ENCODE data around the gene SH3BP1. TPM values are rescaled to one million over a fixed set of nuclear protein-coding genes. Genes with fewer than 3 reads are reported as not detected.
A peak's percentile ranks its signal among the peaks of the same experiment; 100 is the strongest.
"Not testable (repeated sequence)": the region's sequence is repeated elsewhere in the genome, so short reads cannot be mapped to it uniquely, and the experiment has no call there.

SH3BP1 gene
- polyA plus RNA-seq, 4 donors: 20.8 to 46.0 (median 28.5) TPM

- H3K27me3 ChIP-seq (ENCODE audit: control insufficient read depth in 3 of 3, insufficient read depth in 3 of 3, low read length in 3 of 3): no peaks in the 10 kb centered on the region
- H3K9me3 ChIP-seq (ENCODE audit: control insufficient read depth in 2 of 2, insufficient read depth in 1 of 2, low read depth in 1 of 2, low read length in 1 of 2): no peaks in the 10 kb centered on the region
- DNase-seq (no peak), FAIRE-seq (no peak)
- WGBS, 3 donors: 72 to 79% (median 72%) methylated on average over 10 to 17 of the region's 17 CpGs
- H3K27ac ChIP-seq (ENCODE audit: low read depth in 1 of 3, low read length in 2 of 3): peak overlapping the region; percentile 14 to 70 (median 56)
- H3K4me1 ChIP-seq (ENCODE audit: control insufficient read depth in 3 of 3, insufficient read depth in 2 of 3, low read depth in 1 of 3, low read length in 2 of 3): peaks cover 2 to 33% (median 7%) of the 10 kb centered on the region in 3 donors
- H3K4me3 ChIP-seq (ENCODE audit: low read depth in 1 of 3, low read length in 3 of 3): no peak overlapping the region
- peaks cover 0 to 63% (median 9%) of the 10 kb centered on the region in 3 donors for H3K36me3 ChIP-seq (ENCODE audit: control insufficient read depth in 3 of 3, insufficient read depth in 2 of 3, low read depth in 1 of 3, low read length in 3 of 3)
These were observed 15.7 kb downstream of the SH3BP1 start for GRCh38 chr22:37655252-37655563.

GRCh38 chr22:37656583-37656982 is 17.1 kb downstream of the SH3BP1 start:
- WGBS, 3 donors: 94 to 96% (median 95%) methylated on average over 4 of the region's 4 CpGs
- DNase-seq; FAIRE-seq; H3K27me3 ChIP-seq (ENCODE audit: control insufficient read depth in 3 of 3, insufficient read depth in 3 of 3, low read length in 3 of 3); H3K4me3 ChIP-seq (ENCODE audit: low read depth in 1 of 3, low read length in 3 of 3); H3K9me3 ChIP-seq (ENCODE audit: control insufficient read depth in 2 of 2, insufficient read depth in 1 of 2, low read depth in 1 of 2, low read length in 1 of 2): not testable (repeated sequence)
- H3K4me1 ChIP-seq (ENCODE audit: control insufficient read depth in 3 of 3, insufficient read depth in 2 of 3, low read depth in 1 of 3, low read length in 2 of 3): peaks cover 2 to 44% (median 10%) of the 10 kb centered on the region in 3 donors
- H3K27ac ChIP-seq (ENCODE audit: low read depth in 1 of 3, low read length in 2 of 3): peak overlapping the region in 2 of 3 donors; percentile 17 to 61
- peaks cover 0 to 61% (median 4%) of the 10 kb centered on the region in 3 donors for H3K36me3 ChIP-seq (ENCODE audit: control insufficient read depth in 3 of 3, insufficient read depth in 2 of 3, low read depth in 1 of 3, low read length in 3 of 3)

GRCh38 chr22:37657590-37658132 is 18.2 kb downstream of the SH3BP1 start:
- Histone ChIP-seq H3K36me3 (ENCODE audit: control insufficient read depth in 3 of 3, insufficient read depth in 2 of 3, low read depth in 1 of 3, low read length in 3 of 3) (peaks cover 0 to 62% (median 3%) of the 10 kb centered on the region in 3 donors), H3K4me3 (ENCODE audit: low read depth in 1 of 3, low read length in 3 of 3) (peak overlapping the region in 2 of 3 donors; percentile 39 to 45), H3K4me1 (ENCODE audit: control insufficient read depth in 3 of 3, insufficient read depth in 2 of 3, low read depth in 1 of 3, low read length in 2 of 3) (peaks cover 7 to 44% (median 10%) of the 10 kb centered on the region in 3 donors), H3K9me3 (ENCODE audit: control insufficient read depth in 2 of 2, insufficient read depth in 1 of 2, low read depth in 1 of 2, low read length in 1 of 2) (no peaks in the 10 kb centered on the region), H3K27me3 (ENCODE audit: control insufficient read depth in 3 of 3, insufficient read depth in 3 of 3, low read length in 3 of 3) (no peaks in the 10 kb centered on the region), H3K27ac (ENCODE audit: low read depth in 1 of 3, low read length in 2 of 3) (peak overlapping the region; percentile 57 to 95 (median 68))
- WGBS, 3 donors: 5 to 8% (median 7%) methylated on average over 6 of the region's 6 CpGs
- DNase-seq: peak in 1 of 2 donors; percentile 35
- no peak for FAIRE-seq

- WGBS, 3 donors: 0 to 1% (median 1%) methylated on average over 51 to 101 of the region's 101 CpGs
- H3K9me3 ChIP-seq (ENCODE audit: control insufficient read depth in 2 of 2, insufficient read depth in 1 of 2, low read depth in 1 of 2, low read length in 1 of 2): no peaks in the 10 kb centered on the region
- no peak for FAIRE-seq
These were observed 18.9 kb downstream of the SH3BP1 start, which contains the start of gene PDXP for GRCh38 chr22:37658133-37659065. Gene PDXP, plus strand, starts transcription at chr22:37658723. Its CDS starts 60 bp downstream, at chr22:37658783.

GRCh38 chr22:37659066-37659896 is 19.8 kb downstream of the SH3BP1 start:
- WGBS, 3 donors: 1 to 2% (median 1%) methylated on average over 23 to 68 of the region's 68 CpGs
- peaks cover 7 to 39% (median 8%) of the 10 kb centered on the region in 3 donors for H3K4me1 ChIP-seq (ENCODE audit: control insufficient read depth in 3 of 3, insufficient read depth in 2 of 3, low read depth in 1 of 3, low read length in 2 of 3)

More at GRCh38 chr22:37658133-37659065, 18.9 kb downstream of the SH3BP1 start, which contains the start of gene PDXP:
- Histone ChIP-seq H3K27me3 (ENCODE audit: control insufficient read depth in 3 of 3, insufficient read depth in 3 of 3, low read length in 3 of 3) (no peaks in the 10 kb centered on the region), H3K4me3 (ENCODE audit: low read depth in 1 of 3, low read length in 3 of 3) (peak within 1 kb of the TSS; percentile 52 to 97 (median 78)), H3K36me3 (ENCODE audit: control insufficient read depth in 3 of 3, insufficient read depth in 2 of 3, low read depth in 1 of 3, low read length in 3 of 3) (peaks cover 0 to 58% (median 3%) of the 10 kb centered on the region in 3 donors), H3K27ac (ENCODE audit: low read depth in 1 of 3, low read length in 2 of 3) (peak within 1 kb of the TSS; percentile 90 to 100 (median 95)), H3K4me1 (ENCODE audit: control insufficient read depth in 3 of 3, insufficient read depth in 2 of 3, low read depth in 1 of 3, low read length in 2 of 3) (peaks cover 7 to 44% (median 10%) of the 10 kb centered on the region in 3 donors)
- peak; percentile 99 to 100 for DNase-seq

GRCh38 chr22:37659897-37660708 is 20.6 kb downstream of the SH3BP1 start:
- peak overlapping the region; percentile 78 to 100 (median 90) for H3K27ac ChIP-seq (ENCODE audit: low read depth in 1 of 3, low read length in 2 of 3)
- no peak for FAIRE-seq
- peaks cover 0 to 58% (median 2%) of the 10 kb centered on the region in 3 donors for H3K36me3 ChIP-seq (ENCODE audit: control insufficient read depth in 3 of 3, insufficient read depth in 2 of 3, low read depth in 1 of 3, low read length in 3 of 3)
- DNase-seq: peak in 1 of 2 donors; percentile 63
- H3K4me3 ChIP-seq (ENCODE audit: low read depth in 1 of 3, low read length in 3 of 3): peak overlapping the region in 2 of 3 donors; percentile 78 to 97
- H3K4me1 ChIP-seq (ENCODE audit: control insufficient read depth in 3 of 3, insufficient read depth in 2 of 3, low read depth in 1 of 3, low read length in 2 of 3): peaks cover 7 to 32% (median 8%) of the 10 kb centered on the region in 3 donors
- 16 to 49% (median 31%) methylated on average over 14 of the region's 14 CpGs for WGBS, 3 donors
- no peaks in the 10 kb centered on the region for H3K27me3 ChIP-seq (ENCODE audit: control insufficient read depth in 3 of 3, insufficient read depth in 3 of 3, low read length in 3 of 3)
- H3K9me3 ChIP-seq (ENCODE audit: control insufficient read depth in 2 of 2, insufficient read depth in 1 of 2, low read depth in 1 of 2, low read length in 1 of 2): no peaks in the 10 kb centered on the region

More at GRCh38 chr22:37659066-37659896, 19.8 kb downstream of the SH3BP1 start:
- Histone ChIP-seq H3K36me3 (ENCODE audit: control insufficient read depth in 3 of 3, insufficient read depth in 2 of 3, low read depth in 1 of 3, low read length in 3 of 3) (peaks cover 0 to 56% (median 2%) of the 10 kb centered on the region in 3 donors), H3K4me3 (ENCODE audit: low read depth in 1 of 3, low read length in 3 of 3) (peak overlapping the region; percentile 52 to 97 (median 78)), H3K9me3 (ENCODE audit: control insufficient read depth in 2 of 2, insufficient read depth in 1 of 2, low read depth in 1 of 2, low read length in 1 of 2) (no peaks in the 10 kb centered on the region), H3K27me3 (ENCODE audit: control insufficient read depth in 3 of 3, insufficient read depth in 3 of 3, low read length in 3 of 3) (no peaks in the 10 kb centered on the region), H3K27ac (ENCODE audit: low read depth in 1 of 3, low read length in 2 of 3) (peak overlapping the region; percentile 78 to 100 (median 90))
- DNase-seq (peak; percentile 95 to 96), FAIRE-seq (no peak)

- peak overlapping the region; percentile 77 to 100 (median 79) for H3K27ac ChIP-seq (ENCODE audit: low read depth in 1 of 3, low read length in 2 of 3)
- no peak for FAIRE-seq
- peaks cover 2 to 28% (median 7%) of the 10 kb centered on the region in 3 donors for H3K4me1 ChIP-seq (ENCODE audit: control insufficient read depth in 3 of 3, insufficient read depth in 2 of 3, low read depth in 1 of 3, low read length in 2 of 3)
- peak overlapping the region in 1 of 3 donors; percentile 97 for H3K4me3 ChIP-seq (ENCODE audit: low read depth in 1 of 3, low read length in 3 of 3)
- no peak for DNase-seq
- WGBS, 3 donors: 73 to 81% (median 73%) methylated on average over 2 of the region's 2 CpGs
- H3K36me3 ChIP-seq (ENCODE audit: control insufficient read depth in 3 of 3, insufficient read depth in 2 of 3, low read depth in 1 of 3, low read length in 3 of 3): peaks cover 0 to 59% (median 3%) of the 10 kb centered on the region in 3 donors
- no peaks in the 10 kb centered on the region for H3K9me3 ChIP-seq (ENCODE audit: control insufficient read depth in 2 of 2, insufficient read depth in 1 of 2, low read depth in 1 of 2, low read length in 1 of 2)
- H3K27me3 ChIP-seq (ENCODE audit: control insufficient read depth in 3 of 3, insufficient read depth in 3 of 3, low read length in 3 of 3): no peaks in the 10 kb centered on the region
These were observed 21.2 kb downstream of the SH3BP1 start for GRCh38 chr22:37660709-37661045.

All from small intestine (tissue), 7 donors.